GM19324 (cell line): ENCODE data around the gene STIM2.
A peak's percentile ranks its signal among the peaks of the same experiment; 100 is the strongest.
"Not testable (repeated sequence)": the region's sequence is repeated elsewhere in the genome, so short reads cannot be mapped to it uniquely, and the experiment has no call there.

ENCODE experiments used
- ATAC-seq: cut with Tn5 transposase; IDR thresholded peaks from one replicate; pipeline ENCODE4 v1.9.1; 2021; ENCODE audit warnings: mild to moderate bottlenecking, moderate library complexity; ENCODE audit not compliant: unreplicated experiment, low FRiP score

The STIM2 gene

DNA sequence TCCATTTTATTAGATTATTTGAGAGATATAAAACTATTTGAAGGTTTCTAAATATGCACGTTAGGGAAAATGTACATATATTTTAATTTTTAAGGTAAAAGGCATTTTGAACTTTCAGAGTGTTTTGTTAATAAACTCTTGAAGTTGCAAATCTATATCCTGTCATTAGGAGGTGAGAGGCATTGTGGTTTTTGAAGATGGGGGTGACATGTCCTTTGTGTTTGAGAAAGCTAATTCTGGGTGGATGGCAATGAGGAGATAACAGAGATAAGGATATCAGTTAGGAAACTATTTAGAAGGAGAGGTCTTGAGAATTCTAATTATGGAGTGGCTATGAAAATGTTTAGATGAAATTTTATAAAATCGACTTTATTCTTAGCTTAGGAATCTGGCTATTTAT, 6.1 kb downstream of the STIM2 start:
- no peak for ATAC-seq

GRCh38 chr4:26867914-26868684, 7.5 kb downstream of the STIM2 start:
- ATAC-seq: no peak

DNA sequence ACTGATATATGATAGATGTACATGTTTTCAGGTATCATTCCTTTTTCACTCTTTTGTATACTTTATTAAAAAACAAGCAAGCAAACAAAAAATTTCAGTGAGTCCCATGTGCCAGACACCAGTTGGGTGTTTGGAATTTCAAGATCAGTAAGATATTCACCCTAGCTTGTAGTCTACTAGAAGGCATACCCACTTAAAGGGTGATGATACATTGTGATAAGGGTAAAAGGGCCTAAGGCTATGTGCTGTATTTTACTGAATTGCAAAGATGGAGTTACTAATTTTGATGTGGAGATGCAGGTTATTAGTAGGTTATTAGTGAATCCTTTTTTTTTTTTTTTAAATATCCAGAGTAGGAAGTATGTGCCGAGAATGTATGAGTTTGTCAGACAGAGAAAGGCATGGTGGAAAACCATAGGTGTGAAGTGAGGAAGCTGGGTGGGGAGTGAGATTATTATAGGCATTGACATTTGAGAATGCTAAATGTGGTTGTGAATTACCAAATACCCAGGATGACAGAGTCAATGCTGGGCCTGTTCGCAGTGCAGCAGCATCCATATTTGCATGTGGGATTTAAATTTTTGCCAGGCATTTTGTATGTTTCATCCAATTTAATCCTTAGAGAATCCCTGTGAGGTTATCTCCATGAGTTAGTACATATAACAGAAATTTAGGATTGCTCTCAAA, 10.1 kb downstream of the STIM2 start:
- no peak for ATAC-seq

DNA sequence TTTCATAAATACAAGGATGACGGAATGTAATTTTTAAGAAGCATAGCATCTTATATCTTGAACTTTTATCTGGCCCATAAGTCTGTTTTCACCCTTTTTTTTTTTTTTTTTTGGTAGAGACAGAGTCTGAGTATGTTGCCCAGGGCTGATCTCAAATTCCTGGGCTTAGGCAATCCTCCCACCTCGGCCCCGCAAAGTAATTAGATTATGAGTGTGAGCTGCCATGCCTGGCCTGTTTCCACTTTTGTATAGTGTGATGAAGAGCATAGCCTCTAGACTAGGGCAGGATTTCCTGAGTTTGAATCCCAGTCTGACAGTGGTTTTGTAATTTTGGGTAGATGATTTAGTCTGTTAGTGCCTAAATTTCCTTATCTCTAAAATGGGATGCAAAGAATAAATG, 11.0 kb downstream of the STIM2 start:
- no peak for ATAC-seq

DNA sequence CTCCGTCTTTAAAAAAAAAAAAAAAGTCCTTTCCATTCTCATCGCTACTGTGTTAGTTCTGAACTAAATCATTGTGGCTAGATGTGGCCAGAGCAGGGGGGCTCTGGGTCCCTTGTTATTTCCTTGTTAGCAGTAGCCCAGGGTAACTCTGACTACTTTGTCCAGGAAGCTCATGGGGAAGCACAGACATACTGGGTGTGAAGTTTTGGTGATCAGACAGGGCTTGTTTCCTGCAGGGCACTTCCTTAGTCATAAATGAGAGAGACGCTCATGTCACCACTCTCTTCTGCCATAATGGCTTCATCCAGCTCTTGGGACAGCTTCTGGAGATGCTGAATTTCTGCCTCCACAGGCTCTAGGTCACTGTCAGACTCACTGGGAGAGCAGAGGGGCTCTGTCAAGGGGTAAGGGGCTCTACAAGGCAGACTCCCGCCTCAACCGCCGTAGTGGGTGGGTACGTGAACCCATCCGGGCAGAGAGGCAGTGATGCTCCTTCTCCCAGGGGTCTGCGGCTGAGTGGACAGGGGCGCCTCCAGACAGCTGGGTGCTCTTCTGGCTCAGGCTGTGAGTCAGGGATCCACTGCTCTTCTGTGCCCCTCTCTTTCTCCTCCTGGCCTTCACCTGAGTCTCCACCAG, 12.9 kb downstream of the STIM2 start:
- ATAC-seq: peak; percentile 61

DNA sequence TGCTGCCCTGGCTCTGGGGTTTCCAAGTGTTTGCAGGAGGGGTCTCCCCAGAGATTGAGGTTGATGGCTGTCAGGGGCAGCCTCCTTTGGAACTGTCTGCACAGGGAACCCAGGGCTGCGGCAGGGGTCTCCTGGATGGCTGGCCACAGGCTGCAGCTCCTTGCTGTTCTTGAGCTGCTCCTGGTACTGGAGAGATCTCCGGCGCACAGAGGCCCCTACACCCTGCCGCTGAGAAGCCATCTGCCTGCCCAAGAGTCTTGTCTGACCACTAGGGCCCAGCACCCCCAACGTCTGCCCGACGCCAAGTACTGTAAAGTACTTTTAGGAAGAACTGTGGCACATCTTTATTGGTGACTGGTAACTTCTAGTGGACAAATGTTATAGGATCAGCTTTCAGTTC, 13.5 kb downstream of the STIM2 start:
- ATAC-seq: no peak

GRCh38 chr4:26877406-26877805, 16.8 kb downstream of the STIM2 start:
- no peak for ATAC-seq

GRCh38 chr4:26877961-26878360, 17.3 kb downstream of the STIM2 start:
- no peak for ATAC-seq

DNA sequence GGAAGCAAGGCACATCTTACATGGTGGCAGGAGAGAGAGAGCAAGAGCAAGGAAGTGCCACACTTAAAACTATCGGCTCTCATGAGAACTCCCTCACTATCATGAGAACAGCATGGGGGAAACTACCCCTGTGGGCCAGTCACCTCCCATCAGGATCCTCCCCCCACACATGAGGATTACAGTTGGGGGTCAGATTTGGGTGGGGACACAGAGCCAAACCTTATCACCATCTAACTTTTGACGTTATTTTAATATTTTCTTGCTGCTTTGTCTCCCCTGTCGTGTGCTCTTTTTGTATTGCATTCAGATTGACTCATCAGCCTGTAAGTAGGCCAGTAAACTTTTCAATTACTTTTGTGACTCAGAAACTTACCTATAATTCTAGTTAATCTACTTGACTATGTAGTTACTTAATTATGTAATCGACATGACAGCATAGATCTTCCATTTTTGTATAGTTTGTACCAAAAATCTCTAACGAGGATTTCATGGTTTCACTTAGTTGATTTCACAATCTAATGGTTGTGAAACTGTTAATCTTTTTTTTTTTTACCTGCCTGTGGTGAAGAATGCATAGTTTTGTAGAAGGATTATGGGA, 18.3 kb downstream of the STIM2 start:
- no peak for ATAC-seq

GRCh38 chr4:26879805-26880204, 19.2 kb downstream of the STIM2 start:
- no peak for ATAC-seq

GRCh38 chr4:26884026-26884425, 23.4 kb downstream of the STIM2 start:
- peak; percentile 9 for ATAC-seq

GRCh38 chr4:26884486-26884988, 23.9 kb downstream of the STIM2 start:
- peak; percentile 54 for ATAC-seq

GRCh38 chr4:26885912-26886274, 25.3 kb downstream of the STIM2 start:
- peak; percentile 69 for ATAC-seq

- ATAC-seq: no peak
These were observed 26.5 kb downstream of the STIM2 start for GRCh38 chr4:26887143-26887542.

GRCh38 chr4:26887809-26888208, 27.2 kb downstream of the STIM2 start:
- no peak for ATAC-seq

DNA sequence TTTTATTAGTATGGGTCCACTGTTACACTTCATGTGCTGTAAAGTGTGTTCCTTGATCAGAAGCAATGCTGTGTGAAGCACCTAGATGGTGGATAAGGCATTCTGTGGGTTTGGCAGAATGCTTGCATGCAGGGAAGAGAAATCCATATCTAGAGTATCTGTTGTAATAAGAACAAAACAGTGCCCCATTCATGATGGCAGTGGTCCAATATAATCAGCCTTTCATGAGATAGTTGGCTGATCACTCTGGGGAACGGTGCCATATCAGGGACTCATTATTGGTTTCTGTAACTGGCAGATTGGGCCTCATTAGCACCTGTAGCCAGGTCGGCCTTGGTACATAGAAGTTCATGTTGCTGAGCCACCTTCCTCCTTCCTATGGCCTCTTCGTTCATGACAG, 28.7 kb downstream of the STIM2 start:
- no peak for ATAC-seq

DNA sequence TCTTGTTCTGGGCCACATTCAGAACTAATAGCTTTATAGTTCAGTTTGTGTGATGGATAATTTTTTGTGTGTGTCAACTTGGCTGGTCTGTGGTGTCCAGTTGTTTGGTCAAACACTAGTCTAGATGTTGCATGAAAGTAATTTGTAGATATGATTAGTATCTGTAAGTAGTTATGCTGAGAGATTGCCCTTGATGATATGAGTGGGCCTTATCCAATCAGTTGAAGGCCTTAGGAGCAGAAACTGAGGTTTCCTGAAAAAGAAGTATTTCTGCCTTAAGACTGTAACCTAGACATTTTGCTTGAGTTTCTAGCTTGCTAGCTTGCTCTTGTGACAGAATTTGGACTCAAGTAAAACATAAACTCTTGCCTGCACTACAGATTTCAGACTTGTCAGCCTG, 30.4 kb downstream of the STIM2 start:
- no peak for ATAC-seq

- ATAC-seq: no peak
These were observed 31.2 kb downstream of the STIM2 start for GRCh38 chr4:26891867-26892266.

DNA sequence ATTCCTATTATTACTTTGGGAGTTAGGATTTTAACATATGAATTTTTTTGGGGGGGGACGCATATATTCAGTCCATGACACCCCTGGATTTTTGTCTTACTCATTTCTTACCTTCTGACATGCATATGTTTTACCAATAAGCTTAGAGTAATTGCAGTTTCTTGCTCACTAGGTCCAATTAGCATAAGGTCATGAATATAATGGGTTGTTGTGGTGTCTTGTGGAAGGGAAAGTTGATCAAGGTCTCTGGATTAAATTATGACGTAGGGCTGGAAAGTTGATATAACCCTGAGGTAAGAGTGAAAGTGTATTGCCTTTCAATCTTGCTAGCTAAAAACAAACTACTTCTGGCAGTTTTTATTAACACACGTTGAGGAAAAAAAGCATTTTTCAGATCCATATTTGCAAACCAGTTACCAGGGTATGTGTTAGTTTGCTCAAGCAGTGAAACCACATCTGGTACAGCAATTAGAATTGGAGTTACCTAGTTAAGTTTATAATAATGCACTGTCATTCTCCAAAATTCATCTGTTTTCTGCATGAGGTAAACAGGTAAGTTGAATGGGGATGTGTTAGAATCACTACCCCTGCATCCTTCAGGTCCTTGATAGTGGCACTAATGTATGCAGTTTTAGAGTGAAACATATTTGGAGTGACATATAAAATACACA, 32.0 kb downstream of the STIM2 start:
- ATAC-seq: no peak

GRCh38 chr4:26893491-26893890, 32.9 kb downstream of the STIM2 start:
- ATAC-seq: no peak

DNA sequence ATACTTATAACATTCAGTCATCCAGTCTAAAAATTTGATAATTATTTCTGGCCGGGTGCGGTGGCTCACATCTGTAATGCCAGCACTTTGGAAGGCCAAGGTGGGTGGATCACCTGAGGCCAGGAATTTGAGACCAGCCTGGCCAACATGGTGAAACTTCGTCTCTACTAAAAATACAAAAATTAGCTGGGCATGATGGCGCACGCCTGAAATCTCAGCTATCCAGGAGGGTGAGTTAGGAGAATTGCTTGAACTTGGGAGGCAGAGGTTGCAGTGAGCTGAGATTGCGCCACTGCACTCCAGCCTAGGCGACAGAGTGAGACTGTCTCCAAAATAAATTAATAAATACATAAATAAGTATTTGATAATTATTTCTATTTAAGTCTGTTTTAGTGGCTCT, 34.2 kb downstream of the STIM2 start:
- not testable (repeated sequence) for ATAC-seq
